ENCODE results near the gene SUPT7L.

Gene SUPT7L

GRCh38 chr2:27615316-27615715 is 48.1 kb downstream of the SUPT7L start:
- Histone ChIP-seq H3K9me3 (ENCODE audit: control insufficient read depth in 2 of 2, low read length in 2 of 2) (no peaks in the 10 kb centered on the region), H3K36me3 (ENCODE audit: control insufficient read depth in 2 of 2, insufficient read depth in 2 of 2, low read length in 2 of 2) (peaks cover 32 to 33% of the 10 kb centered on the region in 2 donors), H3K9ac (ENCODE audit: low read length in 2 of 2) (no peak overlapping the region), H3K27ac (ENCODE audit: low read length) (no peak overlapping the region), H3K4me3 (ENCODE audit: low read length in 2 of 2) (no peak overlapping the region), H3K4me1 (ENCODE audit: control insufficient read depth, insufficient read depth, low read length) (no peaks in the 10 kb centered on the region), H3K27me3 (ENCODE audit: control insufficient read depth in 1 of 2, insufficient read depth in 2 of 2, low read length in 2 of 2) (no peaks in the 10 kb centered on the region)

- Histone ChIP-seq H3K4me1 (ENCODE audit: control insufficient read depth, insufficient read depth, low read length) (no peaks in the 10 kb centered on the region), H3K9ac (ENCODE audit: low read length in 2 of 2) (no peak overlapping the region), H3K27me3 (ENCODE audit: control insufficient read depth in 1 of 2, insufficient read depth in 2 of 2, low read length in 2 of 2) (no peaks in the 10 kb centered on the region), H3K36me3 (ENCODE audit: control insufficient read depth in 2 of 2, insufficient read depth in 2 of 2, low read length in 2 of 2) (peaks cover 28 to 32% of the 10 kb centered on the region in 2 donors), H3K9me3 (ENCODE audit: control insufficient read depth in 2 of 2, low read length in 2 of 2) (no peaks in the 10 kb centered on the region), H3K4me3 (ENCODE audit: low read length in 2 of 2) (no peak overlapping the region), H3K27ac (ENCODE audit: low read length) (no peak overlapping the region)
Observed at GRCh38 chr2:27613985-27614384, 49.4 kb downstream of the SUPT7L start.

- no peak overlapping the region for H3K9ac ChIP-seq (ENCODE audit: low read length in 2 of 2)
- H3K36me3 ChIP-seq (ENCODE audit: control insufficient read depth in 2 of 2, insufficient read depth in 2 of 2, low read length in 2 of 2) = peaks cover 40 to 43% of the 10 kb centered on the region in 2 donors
- H3K27me3 ChIP-seq (ENCODE audit: control insufficient read depth in 1 of 2, insufficient read depth in 2 of 2, low read length in 2 of 2) = no peaks in the 10 kb centered on the region
- no peak overlapping the region for H3K4me3 ChIP-seq (ENCODE audit: low read length in 2 of 2)
- H3K27ac ChIP-seq (ENCODE audit: low read length) = no peak overlapping the region
- H3K9me3 ChIP-seq (ENCODE audit: control insufficient read depth in 2 of 2, low read length in 2 of 2) = no peaks in the 10 kb centered on the region
- no peaks in the 10 kb centered on the region for H3K4me1 ChIP-seq (ENCODE audit: control insufficient read depth, insufficient read depth, low read length)
Observed at GRCh38 chr2:27606611-27607010, 56.8 kb downstream of the SUPT7L start.

All from stomach smooth muscle (tissue), 2 donors.